ENCODE data around the gene POLRMT.

DNA sequence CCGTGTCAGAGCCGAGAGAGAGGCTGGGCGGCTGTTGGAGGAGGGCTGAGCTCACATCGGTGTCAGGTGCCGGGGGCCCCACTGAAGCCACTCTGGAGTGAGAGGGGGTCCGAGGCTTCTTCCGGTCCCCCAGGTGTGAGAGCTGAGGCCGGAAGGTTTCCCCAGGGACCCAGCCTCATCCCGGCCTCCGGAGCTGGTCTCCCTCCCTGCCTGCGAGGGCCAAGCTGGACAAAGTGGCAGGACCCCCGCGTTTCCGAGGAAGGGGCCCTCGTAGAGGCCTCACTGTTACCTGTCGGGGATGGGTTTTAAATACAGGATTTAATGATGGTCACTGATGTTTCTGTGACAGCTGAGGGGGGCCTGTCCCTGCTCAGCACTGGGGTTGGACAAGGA lies 37.1 kb downstream of the POLRMT start:
- TF ChIP-seq, protein P1, sequence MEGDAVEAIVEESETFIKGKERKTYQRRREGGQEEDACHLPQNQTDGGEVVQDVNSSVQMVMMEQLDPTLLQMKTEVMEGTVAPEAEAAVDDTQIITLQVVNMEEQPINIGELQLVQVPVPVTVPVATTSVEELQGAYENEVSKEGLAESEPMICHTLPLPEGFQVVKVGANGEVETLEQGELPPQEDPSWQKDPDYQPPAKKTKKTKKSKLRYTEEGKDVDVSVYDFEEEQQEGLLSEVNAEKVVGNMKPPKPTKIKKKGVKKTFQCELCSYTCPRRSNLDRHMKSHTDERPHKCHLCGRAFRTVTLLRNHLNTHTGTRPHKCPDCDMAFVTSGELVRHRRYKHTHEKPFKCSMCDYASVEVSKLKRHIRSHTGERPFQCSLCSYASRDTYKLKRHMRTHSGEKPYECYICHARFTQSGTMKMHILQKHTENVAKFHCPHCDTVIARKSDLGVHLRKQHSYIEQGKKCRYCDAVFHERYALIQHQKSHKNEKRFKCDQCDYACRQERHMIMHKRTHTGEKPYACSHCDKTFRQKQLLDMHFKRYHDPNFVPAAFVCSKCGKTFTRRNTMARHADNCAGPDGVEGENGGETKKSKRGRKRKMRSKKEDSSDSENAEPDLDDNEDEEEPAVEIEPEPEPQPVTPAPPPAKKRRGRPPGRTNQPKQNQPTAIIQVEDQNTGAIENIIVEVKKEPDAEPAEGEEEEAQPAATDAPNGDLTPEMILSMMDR (tag by site-specific recombination; IDR thresholded peaks at IDR 0.05), result no peak
- TF ChIP-seq ZNF426 (tag by site-specific recombination; IDR thresholded peaks at IDR 0.05) (no peak), PRDM4 (tag by site-specific recombination; IDR thresholded peaks at IDR 0.05) (no peak), ZBTB20 (tag by site-specific recombination; IDR thresholded peaks at IDR 0.05) (no peak), TCF7L2 (IDR thresholded peaks at IDR 0.05; ENCODE audit: borderline replicate concordance, low read depth, low read length) (no peak), ZNF184 (tag by site-specific recombination; IDR thresholded peaks at IDR 0.05) (no peak), SCRT2 (tag by site-specific recombination; IDR thresholded peaks at IDR 0.05) (no peak), KLF1 (tag by site-specific recombination; IDR thresholded peaks at IDR 0.05) (no peak), ZNF473 (tag by site-specific recombination; IDR thresholded peaks at IDR 0.05) (no peak), ZNF24 (tag by site-specific recombination; IDR thresholded peaks at IDR 0.05) (no peak), MYNN (tag by site-specific recombination; IDR thresholded peaks at IDR 0.05; ENCODE audit: borderline replicate concordance) (no peak)
- TF ChIP-seq, protein P2, sequence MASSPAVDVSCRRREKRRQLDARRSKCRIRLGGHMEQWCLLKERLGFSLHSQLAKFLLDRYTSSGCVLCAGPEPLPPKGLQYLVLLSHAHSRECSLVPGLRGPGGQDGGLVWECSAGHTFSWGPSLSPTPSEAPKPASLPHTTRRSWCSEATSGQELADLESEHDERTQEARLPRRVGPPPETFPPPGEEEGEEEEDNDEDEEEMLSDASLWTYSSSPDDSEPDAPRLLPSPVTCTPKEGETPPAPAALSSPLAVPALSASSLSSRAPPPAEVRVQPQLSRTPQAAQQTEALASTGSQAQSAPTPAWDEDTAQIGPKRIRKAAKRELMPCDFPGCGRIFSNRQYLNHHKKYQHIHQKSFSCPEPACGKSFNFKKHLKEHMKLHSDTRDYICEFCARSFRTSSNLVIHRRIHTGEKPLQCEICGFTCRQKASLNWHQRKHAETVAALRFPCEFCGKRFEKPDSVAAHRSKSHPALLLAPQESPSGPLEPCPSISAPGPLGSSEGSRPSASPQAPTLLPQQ (tag by site-specific recombination; IDR thresholded peaks at IDR 0.05), result no peak
